ACHN (cell line): ENCODE data around the gene TEKT5.

Experiments used
- DNase-seq: peaks from one replicate; pipeline ENCODE4 v3.0.0-alpha.2; 2015
- in situ Hi-C: cut with HindIII; loops from 2 replicates; pipeline ENCODE4 v1.10.0; 2017; ENCODE audit warnings: low sequenced_read_pairs, low pct_ligation_motif_present, low pct_unique_long_range_greater_than_20kb

Gene TEKT5

DNA sequence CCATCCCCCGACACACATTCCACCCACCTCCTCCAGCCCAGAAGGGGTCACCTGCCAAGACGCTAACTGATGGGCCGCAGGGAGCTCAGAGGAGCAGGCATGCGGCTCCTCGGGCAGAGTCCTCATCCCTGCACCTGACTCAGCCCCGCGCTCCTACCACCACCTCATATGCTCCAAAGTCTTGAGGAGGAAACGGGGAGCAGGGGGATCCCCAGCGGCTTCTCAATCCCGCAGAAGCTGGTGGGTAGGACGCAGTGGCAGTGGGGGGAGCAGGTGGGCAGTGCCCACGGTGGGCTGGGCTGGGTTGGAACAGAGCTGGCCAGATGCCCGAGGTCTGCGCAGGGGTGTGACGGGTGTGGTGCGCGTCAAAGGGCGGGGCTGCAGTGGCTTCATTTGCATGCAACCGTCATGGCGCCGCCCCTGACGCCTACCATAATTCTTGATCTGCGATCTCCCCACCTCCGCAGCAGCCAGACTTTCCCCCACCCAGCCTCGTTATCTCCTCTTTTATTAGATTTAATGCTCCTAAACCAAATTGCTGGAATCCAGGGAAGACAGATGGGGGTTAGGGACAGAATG lies 75.4 kb downstream of the TEKT5 start:
- DNase-seq, result peak; percentile 75
- in situ Hi-C loops, result no loop called here

DNA sequence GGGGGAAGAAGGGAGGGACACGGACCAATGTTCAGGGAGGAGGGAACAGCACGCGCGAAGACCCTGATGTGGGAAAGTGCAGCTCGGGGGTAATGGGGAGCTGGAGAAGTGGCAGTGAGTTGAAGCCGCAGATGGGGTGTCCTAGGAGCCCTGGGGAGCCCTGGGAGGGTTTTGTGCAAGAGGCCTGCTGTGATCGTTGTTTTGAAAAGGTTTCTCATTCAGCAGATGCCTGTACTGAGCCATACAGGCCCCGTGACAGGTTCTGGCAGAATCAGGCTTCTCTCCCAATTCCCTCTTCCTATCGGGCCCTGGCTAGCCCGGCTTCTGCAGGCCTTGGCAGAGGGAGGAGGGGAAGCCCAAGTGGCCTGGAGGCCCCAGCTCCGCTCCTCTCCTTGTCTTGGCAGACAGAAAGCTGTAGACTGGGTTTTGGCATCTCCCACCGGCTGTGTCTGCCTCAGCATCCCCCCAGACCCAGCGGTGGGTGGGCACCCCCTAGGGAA lies 76.0 kb downstream of the TEKT5 start:
- in situ Hi-C loops, result no loop called here
- DNase-seq, result no peak

DNA sequence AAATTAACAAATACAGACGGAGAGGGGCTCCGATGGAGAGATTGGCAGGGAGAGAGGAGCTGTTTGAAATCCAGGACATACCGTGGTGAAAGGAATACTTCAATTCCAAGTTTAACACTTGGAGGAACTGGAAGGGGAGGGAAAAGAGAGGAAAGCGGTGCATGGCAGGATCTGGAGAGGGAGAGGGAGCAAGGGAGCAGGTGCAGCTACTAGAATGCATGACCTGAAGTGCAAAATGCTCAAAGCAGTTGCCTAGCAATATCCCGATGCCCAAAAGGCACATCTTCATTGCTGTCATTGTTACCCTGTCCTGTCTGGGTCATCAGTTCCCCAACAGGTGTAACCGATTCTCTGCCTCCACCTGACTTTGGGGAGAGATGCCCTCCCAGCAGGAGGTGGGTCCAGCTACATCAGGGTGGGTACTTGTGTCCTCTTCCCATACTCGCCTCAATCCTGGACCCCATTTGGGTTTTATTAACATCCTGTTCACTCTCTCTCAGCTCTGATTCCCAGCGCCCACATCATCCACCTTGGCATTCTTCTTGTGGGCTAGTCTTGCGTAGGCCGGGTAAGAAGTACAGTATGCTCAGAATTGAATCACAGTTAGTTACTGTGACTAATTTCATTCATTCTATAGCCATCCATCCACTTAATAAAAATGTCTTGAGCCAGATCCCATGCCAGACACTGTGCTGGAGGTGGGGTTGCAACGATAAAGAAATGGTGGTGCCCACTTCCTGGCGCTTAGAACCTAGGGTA lies 76.9 kb downstream of the TEKT5 start:
- no peak for DNase-seq
- in situ Hi-C loops, result no loop called here

DNA sequence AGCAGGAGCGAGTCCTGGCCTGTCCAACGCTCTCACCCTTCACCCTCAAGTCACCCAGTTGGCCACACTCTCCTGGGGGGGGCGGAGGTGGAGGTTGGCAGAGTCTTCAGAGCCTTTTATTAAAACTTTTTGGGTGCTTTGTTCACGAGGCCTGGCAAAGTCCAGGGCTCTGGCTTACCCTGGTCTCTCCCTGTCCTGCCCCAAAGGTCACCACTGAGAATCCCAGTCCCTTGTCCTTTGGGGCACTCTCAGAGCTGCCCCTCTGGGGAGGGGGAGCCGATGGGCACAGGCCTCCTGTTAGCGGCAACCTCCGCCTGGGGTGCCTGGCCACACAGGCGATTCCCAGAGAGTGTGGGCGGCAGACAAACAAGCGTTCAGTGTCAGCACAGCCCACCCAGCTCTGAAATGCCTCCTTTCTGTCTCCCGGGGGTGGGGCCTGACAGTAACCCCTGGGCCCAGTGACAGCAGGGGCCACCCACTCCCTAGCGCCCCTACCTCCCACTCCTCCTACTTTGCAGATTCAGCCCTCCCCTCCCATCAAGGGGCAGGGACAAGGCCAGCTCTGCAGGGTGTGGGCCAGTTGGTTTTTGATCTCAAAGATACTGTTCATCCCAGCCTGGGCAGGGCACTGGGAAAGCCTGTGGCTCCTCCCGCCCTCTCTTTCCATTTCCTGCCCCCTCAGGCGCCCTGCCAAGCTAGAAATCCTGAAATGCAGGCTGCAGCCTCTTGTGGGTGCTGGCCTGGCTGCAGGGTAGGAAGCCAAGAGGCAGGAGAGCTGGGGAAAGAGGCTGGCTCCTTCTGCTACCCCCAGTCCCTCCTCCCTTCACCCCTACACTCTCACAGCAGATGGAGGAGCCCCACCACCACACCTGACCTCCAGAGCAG lies 77.7 kb downstream of the TEKT5 start:
- DNase-seq, result peak; percentile 82
- in situ Hi-C loops, result no loop called here

DNA sequence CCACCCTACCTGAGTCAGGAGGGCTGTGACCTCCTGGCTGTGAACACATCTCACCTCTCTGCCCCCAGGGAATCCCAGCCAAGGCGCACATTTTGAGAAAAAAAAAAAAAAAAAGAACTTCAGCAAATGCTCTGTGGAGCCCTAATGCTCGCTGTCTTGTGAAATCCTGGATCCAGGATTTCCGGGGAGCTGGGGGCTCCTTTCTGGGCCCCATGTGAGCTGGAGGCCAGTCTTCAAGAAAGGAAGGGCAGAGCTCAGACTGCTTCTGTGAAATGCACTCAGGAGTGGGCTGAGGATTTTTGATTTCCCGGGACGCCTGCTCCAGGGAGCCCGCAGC lies 78.3 kb downstream of the TEKT5 start:
- in situ Hi-C loops, result no loop called here
- DNase-seq, result no peak

DNA sequence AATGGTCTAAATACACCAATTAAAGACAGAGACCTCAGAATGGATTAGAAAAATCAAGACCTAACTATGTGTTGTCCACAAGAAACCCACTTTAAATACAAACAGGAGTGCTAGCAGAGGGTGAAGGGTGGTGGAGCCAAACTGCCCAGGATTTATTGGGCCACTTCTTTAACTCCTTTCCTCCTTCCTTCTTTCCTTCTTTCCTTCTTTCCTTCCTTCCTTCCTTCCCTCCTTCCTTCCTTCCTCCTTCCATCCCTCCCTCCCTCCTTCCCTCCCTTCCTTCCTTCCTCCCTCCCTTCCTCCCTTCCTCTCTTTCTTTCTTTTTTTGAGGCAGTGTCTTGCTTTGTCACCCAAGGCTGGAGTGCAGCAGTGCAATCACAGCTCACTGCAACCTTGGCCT lies 80.0 kb downstream of the TEKT5 start:
- in situ Hi-C loops, result no loop called here
- DNase-seq, result no peak

DNA sequence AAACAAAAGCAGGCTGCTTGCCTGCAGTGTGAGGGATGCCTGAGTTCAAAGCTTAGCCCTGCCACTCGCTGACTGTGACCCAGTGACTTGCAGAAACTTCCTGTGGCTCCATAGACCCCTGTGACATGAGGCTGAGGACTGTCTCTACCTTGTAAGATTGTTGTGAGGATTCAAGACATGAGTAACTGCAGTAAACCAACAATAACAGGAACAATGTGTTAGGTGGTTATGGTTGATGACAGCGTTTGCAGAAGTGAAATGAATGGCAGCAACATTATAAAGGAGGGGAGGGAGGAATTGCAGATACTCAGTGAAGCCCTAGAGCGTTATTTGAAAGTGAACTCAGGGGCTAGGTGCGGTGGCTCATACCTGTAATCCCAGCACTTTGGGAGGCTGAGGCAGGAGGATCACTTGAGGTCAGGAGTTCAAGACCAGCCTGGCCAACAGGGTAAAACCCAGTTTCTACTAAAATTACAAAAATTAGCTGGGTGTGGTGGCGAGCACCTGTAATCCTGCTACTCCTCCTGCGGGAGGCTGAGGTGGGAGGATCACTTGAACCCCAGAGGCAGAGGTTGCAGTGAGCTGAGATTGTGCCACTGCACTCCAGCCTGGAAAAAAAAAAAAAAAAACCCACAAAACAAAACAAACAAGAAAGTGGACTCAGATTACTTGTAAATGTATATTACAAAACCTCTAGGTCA lies 80.8 kb downstream of the TEKT5 start:
- no peak for DNase-seq
- in situ Hi-C loops, result no loop called here

DNA sequence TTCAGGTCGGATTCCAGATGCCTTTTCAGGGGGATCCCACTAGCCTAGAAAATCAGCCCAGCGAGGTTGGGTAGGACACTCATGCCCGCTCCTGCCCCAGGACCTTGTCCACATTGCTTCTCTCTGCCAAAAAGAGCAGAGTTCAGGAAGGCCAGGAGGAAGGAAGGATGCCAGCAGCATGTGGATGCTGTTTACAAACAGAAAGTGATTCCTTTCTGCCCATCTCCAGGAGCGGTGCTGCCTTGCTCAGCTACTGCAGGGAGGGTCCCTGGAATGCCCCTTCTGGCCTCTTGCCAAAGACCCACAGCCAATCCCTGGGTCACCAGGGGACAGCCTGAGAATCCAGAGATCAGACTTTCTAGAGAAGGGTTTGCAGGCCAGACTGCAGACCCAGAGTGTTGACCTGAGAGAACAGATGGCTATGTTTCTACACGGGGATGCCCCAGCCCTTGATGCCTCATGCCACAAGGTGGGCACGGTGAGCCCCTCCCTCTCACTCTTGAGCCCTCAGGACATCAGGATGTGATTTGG lies 82.0 kb downstream of the TEKT5 start:
- in situ Hi-C loops, result no loop called here
- DNase-seq, result no peak

DNA sequence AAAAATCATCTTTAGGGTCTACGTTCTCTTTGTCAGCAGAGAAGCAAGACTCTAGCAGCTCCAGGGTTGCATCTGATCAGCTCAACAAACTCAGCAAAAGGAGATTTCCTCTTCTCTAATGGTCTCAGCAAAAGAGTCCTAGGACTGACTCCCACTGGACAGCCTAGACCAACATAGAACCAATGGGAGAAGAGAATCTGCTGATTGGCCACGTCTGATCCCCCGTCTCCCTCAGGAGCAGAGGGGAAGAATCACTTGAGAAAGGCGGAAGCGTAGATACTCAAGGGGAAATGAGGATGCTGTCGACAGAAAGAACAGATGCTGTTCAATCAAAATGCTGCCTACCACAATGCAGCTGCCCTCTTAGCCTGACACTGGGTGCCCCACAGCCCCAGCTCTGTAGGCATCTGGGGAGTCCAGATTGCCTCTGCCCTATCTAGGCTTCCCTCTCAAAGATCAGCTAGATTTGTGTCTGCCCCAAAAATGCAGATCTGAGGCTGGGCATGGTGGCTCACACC lies 82.8 kb downstream of the TEKT5 start:
- no peak for DNase-seq
- in situ Hi-C loops, result no loop called here

DNA sequence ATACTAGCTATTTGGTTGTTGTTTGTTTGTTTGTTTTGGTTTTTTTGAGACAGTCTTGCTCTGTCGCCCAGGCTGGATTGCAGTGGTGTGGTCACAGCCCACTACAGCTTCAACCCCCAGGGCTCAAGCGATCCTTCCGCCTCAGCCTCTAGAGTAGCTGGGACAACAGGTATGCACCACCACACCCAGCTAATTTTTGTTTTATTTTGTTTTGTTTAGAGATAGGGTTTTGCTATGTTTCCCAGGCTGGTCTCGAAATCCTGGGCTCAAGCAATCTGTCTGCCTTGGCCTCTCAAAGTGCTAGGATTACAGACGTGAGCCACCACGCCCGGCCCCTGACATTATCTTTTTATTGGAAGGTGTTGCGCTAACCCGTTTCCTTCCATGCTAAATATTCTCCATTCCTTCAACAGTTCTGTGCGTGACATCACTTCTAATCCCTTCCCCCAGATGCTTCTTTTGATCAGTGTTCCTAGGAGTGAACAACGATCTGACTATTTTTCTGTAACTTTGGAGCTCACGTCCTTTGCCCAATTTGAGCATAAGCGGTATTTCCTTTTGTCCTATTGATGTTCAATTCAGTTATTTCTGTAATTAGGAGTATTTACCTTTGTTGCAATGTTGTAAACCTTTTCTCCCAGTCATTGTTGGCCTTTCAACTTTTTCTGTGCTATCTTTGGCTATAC lies 84.1 kb downstream of the TEKT5 start:
- DNase-seq, result no peak
- in situ Hi-C loops, result no loop called here

DNA sequence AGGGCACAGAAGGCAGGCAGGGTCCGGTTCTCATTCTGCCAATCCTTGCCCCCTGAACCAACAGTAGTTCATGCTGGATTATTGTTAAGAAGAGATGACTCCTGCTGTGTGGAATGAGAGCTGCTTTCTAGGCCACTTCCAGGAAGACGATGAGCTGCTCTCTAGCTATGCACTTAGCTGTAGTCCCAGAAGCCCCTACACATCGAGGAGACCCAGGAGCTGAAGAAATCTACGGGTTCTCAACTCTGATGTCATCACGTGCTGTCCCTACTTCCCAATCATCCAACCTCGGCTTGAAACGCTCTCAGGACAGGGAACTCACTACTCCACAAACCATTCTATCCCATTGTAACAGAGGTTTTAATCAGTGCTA lies 85.3 kb downstream of the TEKT5 start:
- in situ Hi-C loops, result no loop called here
- DNase-seq, result no peak

DNA sequence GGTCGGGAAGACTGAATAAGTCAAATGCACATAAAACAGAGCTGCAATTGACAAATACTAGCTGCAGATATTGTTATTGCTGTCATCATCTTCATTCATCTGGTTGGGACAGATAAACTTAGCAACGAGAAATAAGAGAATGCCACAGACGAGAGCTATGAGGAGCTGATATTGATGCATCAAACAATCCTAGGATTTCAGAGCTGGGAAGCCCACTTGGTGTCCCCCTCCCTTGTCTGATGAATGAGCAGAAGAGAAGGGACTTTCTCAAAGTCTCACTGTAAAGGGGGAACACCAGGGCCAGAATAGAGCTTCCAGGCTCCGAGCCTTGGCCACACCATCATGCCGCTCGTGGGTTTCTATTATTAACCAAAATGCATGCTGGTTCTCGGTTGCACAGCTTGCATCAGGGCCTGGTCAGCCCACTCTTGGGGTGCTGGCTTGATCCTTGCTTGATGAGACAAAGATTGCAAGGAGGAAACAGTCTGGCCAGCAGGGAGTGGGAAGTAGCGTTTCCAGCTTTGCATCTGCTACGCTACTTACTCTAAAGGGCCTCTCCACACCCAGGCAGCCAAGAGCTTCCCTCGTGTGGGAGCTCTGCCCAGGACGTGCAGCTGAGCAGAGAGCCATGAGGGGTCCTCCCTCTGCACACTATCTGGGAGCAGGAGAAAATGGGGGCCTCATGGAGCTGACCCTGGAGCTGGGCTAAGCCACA lies 85.9 kb downstream of the TEKT5 start:
- no peak for DNase-seq
- in situ Hi-C loops, result no loop called here

DNA sequence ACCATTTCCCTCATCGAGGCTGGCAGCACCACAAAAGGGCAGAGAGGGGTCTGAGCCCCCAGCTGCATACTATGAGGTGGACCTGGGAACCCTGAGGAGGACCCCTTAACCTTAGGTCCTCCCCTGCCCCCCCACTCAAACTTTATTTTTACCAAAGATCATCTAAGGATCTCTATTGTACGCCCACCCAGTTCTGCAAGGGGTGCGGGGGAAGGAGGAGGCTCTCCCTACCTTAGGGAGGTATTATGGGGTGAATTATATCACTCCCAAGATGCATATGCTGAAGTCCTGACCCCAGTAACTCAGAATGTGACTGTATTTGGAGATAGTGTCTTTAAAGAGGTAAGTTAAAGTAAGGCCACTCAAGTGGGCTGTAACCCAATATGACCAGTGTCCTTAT lies 87.6 kb downstream of the TEKT5 start:
- in situ Hi-C loops, result no loop called here
- DNase-seq, result no peak

DNA sequence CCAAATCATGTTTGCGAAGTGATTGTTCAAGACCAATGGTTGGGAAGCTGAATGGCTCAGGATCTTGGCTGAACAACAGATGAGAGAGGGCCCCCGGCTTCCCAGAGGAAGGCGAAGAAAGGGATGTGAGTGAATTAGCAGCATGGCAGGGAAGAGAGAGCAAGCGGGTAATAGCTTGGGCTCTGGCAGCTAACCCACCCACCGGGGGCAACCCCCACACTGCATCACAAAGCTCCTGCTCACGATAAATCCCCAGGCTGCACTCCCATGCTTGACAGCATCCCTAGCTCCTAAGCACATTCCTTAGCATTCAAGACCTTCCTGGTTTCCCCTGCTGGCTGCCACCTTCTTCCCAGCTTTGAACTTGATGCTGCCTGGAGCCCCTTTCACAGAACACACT lies 88.1 kb downstream of the TEKT5 start:
- DNase-seq, result no peak
- in situ Hi-C loops, result no loop called here

DNA sequence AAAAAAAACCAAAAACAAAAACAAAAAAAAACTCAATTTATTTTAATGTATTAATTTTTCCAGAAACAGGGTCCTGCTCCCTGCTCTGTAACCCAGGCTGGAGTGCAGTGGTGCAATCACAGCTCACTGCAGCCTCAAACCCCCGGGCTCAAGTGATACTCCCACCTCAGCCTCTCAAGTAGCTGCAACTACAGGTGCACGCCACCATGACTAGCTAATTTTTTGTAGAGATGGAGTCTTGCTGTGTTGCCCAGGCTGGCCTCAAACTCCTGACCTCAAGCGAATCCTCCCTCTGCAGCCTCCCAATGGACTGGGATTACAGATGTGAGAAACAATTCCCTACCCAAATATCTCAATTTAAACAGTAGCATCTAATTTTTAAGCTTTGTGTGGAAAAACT lies 89.1 kb downstream of the TEKT5 start:
- no peak for DNase-seq
- in situ Hi-C loops, result no loop called here

DNA sequence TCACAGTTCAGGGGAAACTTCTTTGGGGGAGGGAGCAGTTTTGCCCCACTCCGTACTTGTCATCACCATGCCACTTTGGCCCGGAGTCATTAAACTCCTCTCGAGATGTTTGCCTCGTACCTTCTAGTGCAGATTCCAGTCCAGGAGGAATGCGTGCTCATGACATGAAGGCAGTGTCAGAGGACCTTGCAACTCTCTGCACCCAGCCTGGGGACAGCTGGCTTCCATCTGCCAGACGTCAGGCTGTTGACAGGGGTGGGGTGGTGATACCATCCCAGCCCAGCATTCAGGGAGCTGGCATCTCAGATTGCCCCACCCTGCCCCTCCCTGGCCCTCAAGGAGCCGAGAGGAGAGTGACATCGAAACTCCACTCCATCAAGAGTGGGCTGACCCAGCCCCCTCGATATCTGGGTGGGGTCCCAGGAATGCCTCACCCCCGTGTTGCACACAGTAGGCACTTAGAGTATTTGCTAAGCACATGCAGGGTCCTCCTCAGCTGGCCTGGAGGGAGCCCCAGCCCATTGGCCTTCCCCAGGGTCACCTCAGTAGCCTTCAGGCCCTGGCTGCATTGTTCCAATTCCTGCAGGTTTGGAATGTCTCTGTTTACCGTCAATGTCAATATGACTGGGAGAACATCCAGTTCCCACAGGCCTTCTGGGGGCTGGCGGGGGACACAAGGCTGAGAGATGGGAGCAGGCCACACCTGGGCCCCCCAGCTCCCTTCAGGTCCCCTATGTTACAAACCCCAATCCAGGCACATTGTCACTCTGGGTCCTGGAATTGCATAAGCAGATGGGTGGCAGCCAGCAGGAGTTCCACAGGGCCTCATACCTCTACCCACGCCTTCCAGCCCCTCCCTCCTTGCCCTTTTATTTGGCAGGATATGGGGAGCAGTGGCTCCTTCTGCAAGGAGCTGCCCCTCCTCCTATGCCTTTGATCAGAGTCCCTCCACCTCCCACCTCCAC lies 93.0 kb downstream of the TEKT5 start:
- in situ Hi-C loops, result no loop called here
- DNase-seq, result no peak
